Activated naive CD8-positive, alpha-beta T cell treated with anti-CD3 and anti-CD28 coated beads for 36 hours (primary cell): ENCODE results near the gene RNF103. TPM values are rescaled to one million over a fixed set of nuclear protein-coding genes. Genes with fewer than 3 reads are reported as not detected.
A peak's percentile ranks its signal among the peaks of the same experiment; 100 is the strongest.
"Not testable (repeated sequence)": the region's sequence is repeated elsewhere in the genome, so short reads cannot be mapped to it uniquely, and the experiment has no call there.

Experiments used
- DNase-seq: peaks from one replicate; pipeline ENCODE4 v3.0.0; 2021
- H3K27ac Mint-ChIP-seq: one replicate; pipeline ENCODE4 v1.8.0; 2022; ENCODE audit warnings: mild to moderate bottlenecking, moderate library complexity, mixed read lengths
- H3K27me3 Mint-ChIP-seq: one replicate; pipeline ENCODE4 v1.8.0; 2022; ENCODE audit warnings: mild to moderate bottlenecking, mixed read lengths
- H3K36me3 Mint-ChIP-seq: one replicate; pipeline ENCODE4 v1.8.0; 2021; ENCODE audit warnings: mild to moderate bottlenecking, mixed read lengths
- H3K4me1 Mint-ChIP-seq: one replicate; pipeline ENCODE4 v1.8.0; 2021; ENCODE audit warnings: mixed read lengths
- H3K4me3 Mint-ChIP-seq: one replicate; pipeline ENCODE4 v1.8.0; 2022; ENCODE audit warnings: mild to moderate bottlenecking, moderate library complexity, mixed read lengths
- H3K9me3 Mint-ChIP-seq: one replicate; pipeline ENCODE4 v1.8.0; 2022; ENCODE audit warnings: mixed read lengths
- total RNA-seq, 2 experiments: library from RNA; stranded (reverse); gene quantifications; one replicate each; pipeline ENCODE4 v1.2.3, GENCODE V29; 2021

RNF103 gene
- 10 to 100 TPM; 11.8 to 12.2 TPM for total RNA-seq

GRCh38 chr2:86623494-86624266 lies at the start of gene RNF103:
Gene RNF103, minus strand, starts transcription at chr2:86623865. Its CDS starts 979 bp downstream, at chr2:86622886.
- Mint-ChIP-seq H3K4me3 (peak within 1 kb of the TSS; percentile 92), H3K27ac (peak within 1 kb of the TSS; percentile 96), H3K27me3 (no peaks in the 10 kb centered on the region), H3K36me3 (peaks cover 9% of the 10 kb centered on the region), H3K4me1 (peaks cover 32% of the 10 kb centered on the region), H3K9me3 (no peaks in the 10 kb centered on the region)
- DNase-seq, result peak; percentile 93

- H3K36me3 Mint-ChIP-seq, result peaks cover under 1% of the 10 kb centered on the region
- H3K27ac Mint-ChIP-seq, result no peak overlapping the region
- no peaks in the 10 kb centered on the region for H3K9me3 Mint-ChIP-seq
- no peaks in the 10 kb centered on the region for H3K27me3 Mint-ChIP-seq
- H3K4me3 Mint-ChIP-seq, result no peak overlapping the region
- H3K4me1 Mint-ChIP-seq, result no peaks in the 10 kb centered on the region
- no peak for DNase-seq
Observed at GRCh38 chr2:86673011-86673410, 49.3 kb upstream of the RNF103 start.

GRCh38 chr2:86672027-86672545 lies 48.4 kb upstream of the RNF103 start:
- H3K27ac Mint-ChIP-seq, result no peak overlapping the region
- no peaks in the 10 kb centered on the region for H3K27me3 Mint-ChIP-seq
- no peaks in the 10 kb centered on the region for H3K9me3 Mint-ChIP-seq
- H3K4me1 Mint-ChIP-seq, result no peaks in the 10 kb centered on the region
- no peak for DNase-seq
- peaks cover 4% of the 10 kb centered on the region for H3K36me3 Mint-ChIP-seq
- H3K4me3 Mint-ChIP-seq, result no peak overlapping the region

- Mint-ChIP-seq H3K4me3 (no peak overlapping the region), H3K27me3 (no peaks in the 10 kb centered on the region), H3K4me1 (no peaks in the 10 kb centered on the region)
Observed at GRCh38 chr2:86671337-86671981, 47.8 kb upstream of the RNF103 start.

GRCh38 chr2:86669323-86669722 lies 45.7 kb upstream of the RNF103 start:
- not testable (repeated sequence) for DNase-seq, H3K4me1 Mint-ChIP-seq, H3K27me3 Mint-ChIP-seq, H3K4me3 Mint-ChIP-seq, H3K9me3 Mint-ChIP-seq, H3K27ac Mint-ChIP-seq
- H3K36me3 Mint-ChIP-seq, result peaks cover 15% of the 10 kb centered on the region

More at GRCh38 chr2:86671337-86671981, 47.8 kb upstream of the RNF103 start:
- DNase-seq, result no peak
- peaks cover 7% of the 10 kb centered on the region for H3K36me3 Mint-ChIP-seq
- H3K27ac Mint-ChIP-seq, result no peak overlapping the region
- H3K9me3 Mint-ChIP-seq, result no peaks in the 10 kb centered on the region

GRCh38 chr2:86661333-86661732 lies 37.7 kb upstream of the RNF103 start:
- Mint-ChIP-seq H3K36me3 (peaks cover 21% of the 10 kb centered on the region), H3K27me3 (no peaks in the 10 kb centered on the region), H3K9me3 (peaks cover 2% of the 10 kb centered on the region), H3K4me1 (no peaks in the 10 kb centered on the region), H3K27ac (no peak overlapping the region), H3K4me3 (no peak overlapping the region)
- DNase-seq, result no peak

- H3K27ac Mint-ChIP-seq, result no peak overlapping the region
- H3K36me3 Mint-ChIP-seq, result peaks cover 25% of the 10 kb centered on the region
- no peaks in the 10 kb centered on the region for H3K4me1 Mint-ChIP-seq
- no peaks in the 10 kb centered on the region for H3K27me3 Mint-ChIP-seq
- H3K4me3 Mint-ChIP-seq, result no peak overlapping the region
- DNase-seq, result no peak
- H3K9me3 Mint-ChIP-seq, result peaks cover 15% of the 10 kb centered on the region
Observed at GRCh38 chr2:86650188-86650587, 26.5 kb upstream of the RNF103 start.

- Mint-ChIP-seq H3K36me3 (peaks cover 25% of the 10 kb centered on the region), H3K4me1 (no peaks in the 10 kb centered on the region), H3K9me3 (peaks cover 15% of the 10 kb centered on the region), H3K27ac (no peak overlapping the region), H3K27me3 (no peaks in the 10 kb centered on the region), H3K4me3 (no peak overlapping the region)
- DNase-seq, result no peak
Observed at GRCh38 chr2:86649119-86649947, 25.7 kb upstream of the RNF103 start.

GRCh38 chr2:86648681-86649080 lies 25.0 kb upstream of the RNF103 start:
- Mint-ChIP-seq H3K27ac (no peak overlapping the region), H3K27me3 (no peaks in the 10 kb centered on the region), H3K4me1 (no peaks in the 10 kb centered on the region), H3K36me3 (peaks cover 28% of the 10 kb centered on the region), H3K9me3 (peaks cover 15% of the 10 kb centered on the region), H3K4me3 (no peak overlapping the region)
- no peak for DNase-seq

GRCh38 chr2:86646865-86647264 lies 23.2 kb upstream of the RNF103 start:
- Mint-ChIP-seq H3K27me3 (no peaks in the 10 kb centered on the region), H3K27ac (no peak overlapping the region), H3K4me1 (no peaks in the 10 kb centered on the region), H3K4me3 (no peak overlapping the region), H3K36me3 (peaks cover 28% of the 10 kb centered on the region), H3K9me3 (peaks cover 18% of the 10 kb centered on the region)
- no peak for DNase-seq

GRCh38 chr2:86646329-86646728 lies 22.7 kb upstream of the RNF103 start:
- Mint-ChIP-seq H3K27me3 (no peaks in the 10 kb centered on the region), H3K4me1 (no peaks in the 10 kb centered on the region), H3K9me3 (peaks cover 18% of the 10 kb centered on the region), H3K36me3 (peaks cover 25% of the 10 kb centered on the region), H3K27ac (no peak overlapping the region), H3K4me3 (no peak overlapping the region)
- DNase-seq, result no peak

GRCh38 chr2:86645752-86646151 lies 22.1 kb upstream of the RNF103 start:
- Mint-ChIP-seq H3K27me3 (no peaks in the 10 kb centered on the region), H3K4me1 (no peaks in the 10 kb centered on the region), H3K9me3 (peaks cover 20% of the 10 kb centered on the region), H3K36me3 (peaks cover 25% of the 10 kb centered on the region), H3K27ac (no peak overlapping the region), H3K4me3 (no peak overlapping the region)
- no peak for DNase-seq

GRCh38 chr2:86638712-86639111 lies 15.0 kb upstream of the RNF103 start:
- Mint-ChIP-seq H3K36me3 (peaks cover 7% of the 10 kb centered on the region), H3K4me3 (no peak overlapping the region), H3K27ac (no peak overlapping the region), H3K4me1 (no peaks in the 10 kb centered on the region), H3K9me3 (peaks cover 12% of the 10 kb centered on the region), H3K27me3 (no peaks in the 10 kb centered on the region)
- DNase-seq, result no peak

- H3K4me3 Mint-ChIP-seq, result no peak overlapping the region
- DNase-seq, result no peak
- H3K9me3 Mint-ChIP-seq, result peaks cover 9% of the 10 kb centered on the region
- peaks cover 3% of the 10 kb centered on the region for H3K36me3 Mint-ChIP-seq
- H3K27me3 Mint-ChIP-seq, result no peaks in the 10 kb centered on the region
- no peak overlapping the region for H3K27ac Mint-ChIP-seq
- no peaks in the 10 kb centered on the region for H3K4me1 Mint-ChIP-seq
Observed at GRCh38 chr2:86636842-86637241, 13.2 kb upstream of the RNF103 start.

- no peak overlapping the region for H3K4me3 Mint-ChIP-seq
- DNase-seq, result no peak
- no peak overlapping the region for H3K27ac Mint-ChIP-seq
- H3K27me3 Mint-ChIP-seq, result no peaks in the 10 kb centered on the region
- no peaks in the 10 kb centered on the region for H3K4me1 Mint-ChIP-seq
- H3K9me3 Mint-ChIP-seq, result no peaks in the 10 kb centered on the region
- no peaks in the 10 kb centered on the region for H3K36me3 Mint-ChIP-seq
Observed at GRCh38 chr2:86634352-86634751, 10.7 kb upstream of the RNF103 start.
